Measurements from ENCODE around the gene SYNE1.

Gene SYNE1

DNA sequence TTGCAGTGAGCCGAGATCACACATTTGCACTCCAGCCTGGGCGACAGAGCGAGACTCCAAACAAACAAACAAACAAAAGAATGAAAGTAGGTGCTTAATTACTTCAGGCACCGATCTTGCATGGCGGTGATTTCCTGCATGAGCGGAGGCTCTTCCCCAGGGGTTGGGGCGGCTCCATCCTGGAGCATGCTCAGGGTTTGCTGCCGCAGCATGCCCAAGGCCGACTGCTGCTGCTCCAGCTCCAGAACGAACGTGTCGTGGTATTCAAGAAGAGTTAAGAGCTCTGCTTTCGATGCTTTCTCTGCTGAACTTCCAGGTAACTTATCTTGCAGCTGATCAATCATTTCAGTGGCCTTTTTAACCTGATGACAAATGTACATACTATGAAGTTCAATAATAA is 313.8 kb downstream of the SYNE1 start:
- no peaks in the 10 kb centered on the region for H3K27me3 ChIP-seq (ENCODE audit: control insufficient read depth in 1 of 2, insufficient read depth in 2 of 2, low read length in 2 of 2)
- H3K36me3 ChIP-seq (ENCODE audit: control insufficient read depth in 2 of 2, insufficient read depth in 2 of 2, low read length in 2 of 2), result peaks cover 45 to 51% of the 10 kb centered on the region in 2 donors
- no peak overlapping the region for H3K9ac ChIP-seq (ENCODE audit: low read length in 2 of 2)
- no peak overlapping the region for H3K27ac ChIP-seq (ENCODE audit: low read length)
- H3K4me3 ChIP-seq (ENCODE audit: low read length in 2 of 2), result no peak overlapping the region
- H3K9me3 ChIP-seq (ENCODE audit: control insufficient read depth in 2 of 2, low read length in 2 of 2), result no peaks in the 10 kb centered on the region
- H3K4me1 ChIP-seq (ENCODE audit: control insufficient read depth, insufficient read depth, low read length), result no peaks in the 10 kb centered on the region

GRCh38 chr6:152318278-152318677 is 318.9 kb downstream of the SYNE1 start:
- Histone ChIP-seq H3K9me3 (ENCODE audit: control insufficient read depth in 2 of 2, low read length in 2 of 2) (no peaks in the 10 kb centered on the region), H3K9ac (ENCODE audit: low read length in 2 of 2) (no peak overlapping the region), H3K4me1 (ENCODE audit: control insufficient read depth, insufficient read depth, low read length) (no peaks in the 10 kb centered on the region), H3K27me3 (ENCODE audit: control insufficient read depth in 1 of 2, insufficient read depth in 2 of 2, low read length in 2 of 2) (no peaks in the 10 kb centered on the region), H3K36me3 (ENCODE audit: control insufficient read depth in 2 of 2, insufficient read depth in 2 of 2, low read length in 2 of 2) (peaks cover 48 to 49% of the 10 kb centered on the region in 2 donors), H3K27ac (ENCODE audit: low read length) (no peak overlapping the region), H3K4me3 (ENCODE audit: low read length in 2 of 2) (no peak overlapping the region)

DNA sequence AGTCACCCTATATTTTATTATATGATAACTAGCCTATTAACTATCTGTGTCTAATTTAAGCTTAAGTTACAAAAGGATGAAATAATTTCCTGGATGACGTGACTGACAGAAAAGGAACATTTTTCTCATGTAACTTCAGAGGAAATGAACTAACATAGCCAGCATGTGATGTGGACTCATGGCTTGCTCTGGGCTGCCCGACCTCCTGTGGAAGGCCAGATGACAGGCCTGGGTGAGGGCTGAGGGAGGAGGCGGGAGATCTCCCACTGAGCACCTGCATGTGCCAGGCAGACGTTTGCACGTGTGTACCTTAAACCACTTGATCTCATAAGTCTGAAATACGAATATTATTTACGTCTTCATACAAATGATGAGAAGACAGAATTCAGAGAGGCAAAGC is 321.1 kb downstream of the SYNE1 start:
- H3K36me3 ChIP-seq (ENCODE audit: control insufficient read depth in 2 of 2, insufficient read depth in 2 of 2, low read length in 2 of 2), result peaks cover 37 to 45% of the 10 kb centered on the region in 2 donors
- no peak overlapping the region for H3K9ac ChIP-seq (ENCODE audit: low read length in 2 of 2)
- no peak overlapping the region for H3K4me3 ChIP-seq (ENCODE audit: low read length in 2 of 2)
- no peaks in the 10 kb centered on the region for H3K27me3 ChIP-seq (ENCODE audit: control insufficient read depth in 1 of 2, insufficient read depth in 2 of 2, low read length in 2 of 2)
- H3K4me1 ChIP-seq (ENCODE audit: control insufficient read depth, insufficient read depth, low read length), result no peaks in the 10 kb centered on the region
- H3K27ac ChIP-seq (ENCODE audit: low read length), result no peak overlapping the region
- no peaks in the 10 kb centered on the region for H3K9me3 ChIP-seq (ENCODE audit: control insufficient read depth in 2 of 2, low read length in 2 of 2)

GRCh38 chr6:152314483-152314832 is 322.7 kb downstream of the SYNE1 start:
- peaks cover 43 to 52% of the 10 kb centered on the region in 2 donors for H3K36me3 ChIP-seq (ENCODE audit: control insufficient read depth in 2 of 2, insufficient read depth in 2 of 2, low read length in 2 of 2)
- no peak overlapping the region for H3K27ac ChIP-seq (ENCODE audit: low read length)
- no peak overlapping the region for H3K9ac ChIP-seq (ENCODE audit: low read length in 2 of 2)

DNA sequence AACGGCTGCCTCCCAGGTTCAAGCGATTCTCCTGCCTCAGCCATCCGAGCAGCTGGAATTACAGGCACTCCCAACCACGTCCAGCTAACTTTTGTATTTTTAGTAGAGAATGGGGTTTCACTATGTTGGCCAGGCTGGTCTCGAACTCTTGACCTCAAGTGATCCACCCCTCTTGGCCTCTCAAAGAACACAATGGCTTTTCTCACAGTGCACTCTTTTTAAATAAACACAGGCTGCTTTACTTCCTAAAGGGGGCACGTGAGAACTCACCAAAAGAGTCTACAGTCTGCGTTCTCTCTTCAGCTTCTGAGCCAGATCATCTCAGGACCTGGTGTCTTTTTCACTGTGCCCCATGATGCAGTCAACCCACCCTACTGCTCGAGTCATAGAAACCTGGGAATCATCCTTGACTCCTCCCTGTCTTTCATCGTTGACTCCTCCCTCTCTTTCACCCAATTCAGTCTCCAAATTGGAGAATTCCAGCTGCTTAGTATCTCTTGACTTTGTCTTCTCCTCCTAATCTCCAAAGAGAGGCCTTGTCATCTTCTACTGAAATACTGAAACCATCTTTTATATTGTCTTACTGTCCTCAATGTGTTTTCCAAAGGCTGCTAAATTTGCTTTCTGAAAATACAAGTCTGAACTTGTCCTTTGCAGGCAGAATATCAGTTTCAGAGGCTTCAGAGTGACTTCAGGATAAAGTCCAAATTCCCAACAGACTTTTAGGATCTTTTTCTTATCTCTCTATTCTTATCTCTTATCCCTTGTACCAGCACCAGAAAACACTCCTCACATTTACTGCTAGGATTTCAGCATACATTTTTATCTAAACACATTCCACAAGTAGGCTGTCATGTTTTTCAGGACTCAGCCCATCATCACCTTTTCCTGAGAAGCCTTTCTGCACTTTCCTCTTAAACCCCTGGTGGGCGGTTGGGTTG is 323.4 kb downstream of the SYNE1 start:
- Histone ChIP-seq H3K36me3 (ENCODE audit: control insufficient read depth in 2 of 2, insufficient read depth in 2 of 2, low read length in 2 of 2) (peaks cover 44 to 53% of the 10 kb centered on the region in 2 donors), H3K4me3 (ENCODE audit: low read length in 2 of 2) (no peak overlapping the region), H3K9ac (ENCODE audit: low read length in 2 of 2) (no peak overlapping the region), H3K4me1 (ENCODE audit: control insufficient read depth, insufficient read depth, low read length) (no peaks in the 10 kb centered on the region), H3K9me3 (ENCODE audit: control insufficient read depth in 2 of 2, low read length in 2 of 2) (no peaks in the 10 kb centered on the region), H3K27me3 (ENCODE audit: control insufficient read depth in 1 of 2, insufficient read depth in 2 of 2, low read length in 2 of 2) (no peaks in the 10 kb centered on the region), H3K27ac (ENCODE audit: low read length) (no peak overlapping the region)

More at GRCh38 chr6:152314483-152314832, 322.7 kb downstream of the SYNE1 start:
- Histone ChIP-seq H3K27me3 (ENCODE audit: control insufficient read depth in 1 of 2, insufficient read depth in 2 of 2, low read length in 2 of 2) (no peaks in the 10 kb centered on the region), H3K4me3 (ENCODE audit: low read length in 2 of 2) (no peak overlapping the region), H3K9me3 (ENCODE audit: control insufficient read depth in 2 of 2, low read length in 2 of 2) (no peaks in the 10 kb centered on the region), H3K4me1 (ENCODE audit: control insufficient read depth, insufficient read depth, low read length) (no peaks in the 10 kb centered on the region)

GRCh38 chr6:152312434-152312833 is 324.7 kb downstream of the SYNE1 start:
- Histone ChIP-seq H3K36me3 (ENCODE audit: control insufficient read depth in 2 of 2, insufficient read depth in 2 of 2, low read length in 2 of 2) (peaks cover 47 to 55% of the 10 kb centered on the region in 2 donors), H3K4me1 (ENCODE audit: control insufficient read depth, insufficient read depth, low read length) (no peaks in the 10 kb centered on the region), H3K9ac (ENCODE audit: low read length in 2 of 2) (no peak overlapping the region), H3K27me3 (ENCODE audit: control insufficient read depth in 1 of 2, insufficient read depth in 2 of 2, low read length in 2 of 2) (no peaks in the 10 kb centered on the region), H3K27ac (ENCODE audit: low read length) (no peak overlapping the region), H3K9me3 (ENCODE audit: control insufficient read depth in 2 of 2, low read length in 2 of 2) (no peaks in the 10 kb centered on the region), H3K4me3 (ENCODE audit: low read length in 2 of 2) (no peak overlapping the region)

DNA sequence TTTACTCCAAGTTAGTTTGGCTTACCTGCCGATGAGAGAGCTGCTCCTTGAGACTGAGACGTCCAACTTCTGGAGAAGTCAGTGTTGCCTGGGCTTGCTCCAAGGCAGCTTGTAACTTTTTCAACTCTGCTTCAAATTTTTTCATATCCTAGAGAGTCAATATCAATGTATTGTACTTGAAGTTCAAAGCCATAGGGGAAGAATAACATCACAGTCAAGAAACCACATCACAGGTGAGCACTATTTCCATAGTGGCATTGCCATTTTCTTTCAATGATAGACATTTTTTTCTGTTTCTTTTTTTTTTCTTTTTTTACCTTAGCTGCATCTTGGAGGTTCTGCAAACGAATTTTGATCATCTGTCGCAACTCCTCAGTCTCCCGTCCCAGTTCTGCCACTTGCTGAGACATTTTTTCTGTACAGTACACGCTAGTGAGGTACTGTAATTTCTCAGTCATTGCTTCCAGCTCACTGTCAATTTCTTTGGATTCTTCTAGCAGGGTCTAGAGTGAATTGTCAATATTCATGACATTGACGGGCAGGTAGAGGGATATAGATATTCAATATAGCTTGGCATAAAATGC is 326.7 kb downstream of the SYNE1 start:
- Histone ChIP-seq H3K9ac (ENCODE audit: low read length in 2 of 2) (no peak overlapping the region), H3K9me3 (ENCODE audit: control insufficient read depth in 2 of 2, low read length in 2 of 2) (no peaks in the 10 kb centered on the region), H3K27ac (ENCODE audit: low read length) (no peak overlapping the region), H3K4me1 (ENCODE audit: control insufficient read depth, insufficient read depth, low read length) (no peaks in the 10 kb centered on the region), H3K27me3 (ENCODE audit: control insufficient read depth in 1 of 2, insufficient read depth in 2 of 2, low read length in 2 of 2) (no peaks in the 10 kb centered on the region), H3K36me3 (ENCODE audit: control insufficient read depth in 2 of 2, insufficient read depth in 2 of 2, low read length in 2 of 2) (peaks cover 41 to 46% of the 10 kb centered on the region in 2 donors), H3K4me3 (ENCODE audit: low read length in 2 of 2) (no peak overlapping the region)

- Histone ChIP-seq H3K27ac (ENCODE audit: low read length) (no peak overlapping the region), H3K9ac (ENCODE audit: low read length in 2 of 2) (no peak overlapping the region), H3K4me1 (ENCODE audit: control insufficient read depth, insufficient read depth, low read length) (no peaks in the 10 kb centered on the region), H3K36me3 (ENCODE audit: control insufficient read depth in 2 of 2, insufficient read depth in 2 of 2, low read length in 2 of 2) (peaks cover 41 to 49% of the 10 kb centered on the region in 2 donors), H3K9me3 (ENCODE audit: control insufficient read depth in 2 of 2, low read length in 2 of 2) (no peaks in the 10 kb centered on the region), H3K27me3 (ENCODE audit: control insufficient read depth in 1 of 2, insufficient read depth in 2 of 2, low read length in 2 of 2) (no peaks in the 10 kb centered on the region), H3K4me3 (ENCODE audit: low read length in 2 of 2) (no peak overlapping the region)
Measured at GRCh38 chr6:152309648-152310047, 327.5 kb downstream of the SYNE1 start.

DNA sequence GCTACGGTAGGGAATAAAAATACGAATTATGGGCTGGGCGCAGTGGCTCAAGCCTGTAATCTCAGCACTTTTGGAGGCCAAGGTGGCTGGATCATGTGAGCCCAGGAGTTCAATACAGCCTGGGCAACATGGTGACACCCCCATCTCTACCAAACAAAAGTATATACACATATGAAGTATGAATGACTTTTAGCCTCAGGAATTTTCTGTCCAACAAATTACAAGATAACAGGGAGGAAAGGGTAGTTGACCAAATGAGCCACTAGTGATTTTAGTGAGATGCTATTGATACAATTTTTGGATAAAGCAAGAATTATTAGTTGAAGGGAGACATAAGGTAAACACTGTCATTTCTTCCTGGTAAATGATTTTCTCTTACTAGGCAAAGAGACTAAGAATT is 328.2 kb downstream of the SYNE1 start:
- Histone ChIP-seq H3K9me3 (ENCODE audit: control insufficient read depth in 2 of 2, low read length in 2 of 2) (no peaks in the 10 kb centered on the region), H3K27ac (ENCODE audit: low read length) (no peak overlapping the region), H3K27me3 (ENCODE audit: control insufficient read depth in 1 of 2, insufficient read depth in 2 of 2, low read length in 2 of 2) (no peaks in the 10 kb centered on the region), H3K9ac (ENCODE audit: low read length in 2 of 2) (no peak overlapping the region), H3K4me3 (ENCODE audit: low read length in 2 of 2) (no peak overlapping the region), H3K4me1 (ENCODE audit: control insufficient read depth, insufficient read depth, low read length) (no peaks in the 10 kb centered on the region), H3K36me3 (ENCODE audit: control insufficient read depth in 2 of 2, insufficient read depth in 2 of 2, low read length in 2 of 2) (peaks cover 41 to 51% of the 10 kb centered on the region in 2 donors)

- no peaks in the 10 kb centered on the region for H3K27me3 ChIP-seq (ENCODE audit: control insufficient read depth in 1 of 2, insufficient read depth in 2 of 2, low read length in 2 of 2)
- H3K4me3 ChIP-seq (ENCODE audit: low read length in 2 of 2), result no peak overlapping the region
- peaks cover 47 to 49% of the 10 kb centered on the region in 2 donors for H3K36me3 ChIP-seq (ENCODE audit: control insufficient read depth in 2 of 2, insufficient read depth in 2 of 2, low read length in 2 of 2)
- H3K9me3 ChIP-seq (ENCODE audit: control insufficient read depth in 2 of 2, low read length in 2 of 2), result no peaks in the 10 kb centered on the region
- H3K27ac ChIP-seq (ENCODE audit: low read length), result no peak overlapping the region
- H3K9ac ChIP-seq (ENCODE audit: low read length in 2 of 2), result no peak overlapping the region
- no peaks in the 10 kb centered on the region for H3K4me1 ChIP-seq (ENCODE audit: control insufficient read depth, insufficient read depth, low read length)
Measured at GRCh38 chr6:152308306-152308705, 328.9 kb downstream of the SYNE1 start.

DNA sequence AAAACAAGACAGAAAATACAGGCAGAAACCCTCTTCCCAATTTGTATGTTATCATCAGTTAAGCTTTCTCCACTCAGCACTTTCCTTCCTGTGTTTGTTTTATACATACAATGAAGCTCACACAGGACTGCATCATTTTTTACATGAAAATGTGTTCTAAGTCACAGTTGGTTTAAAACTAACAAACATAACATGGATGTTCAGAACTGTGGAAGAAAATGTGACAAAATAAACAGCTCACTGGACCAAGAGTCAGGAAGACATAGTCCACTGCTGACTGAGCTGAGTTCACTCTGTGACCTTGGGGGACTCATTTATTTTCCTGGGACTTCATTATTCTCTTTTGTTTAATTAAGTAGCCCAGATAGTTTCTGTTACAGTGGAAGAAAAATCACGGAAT is 331.5 kb downstream of the SYNE1 start:
- Histone ChIP-seq H3K9me3 (ENCODE audit: control insufficient read depth in 2 of 2, low read length in 2 of 2) (no peaks in the 10 kb centered on the region), H3K4me1 (ENCODE audit: control insufficient read depth, insufficient read depth, low read length) (no peaks in the 10 kb centered on the region), H3K4me3 (ENCODE audit: low read length in 2 of 2) (no peak overlapping the region), H3K27me3 (ENCODE audit: control insufficient read depth in 1 of 2, insufficient read depth in 2 of 2, low read length in 2 of 2) (no peaks in the 10 kb centered on the region), H3K36me3 (ENCODE audit: control insufficient read depth in 2 of 2, insufficient read depth in 2 of 2, low read length in 2 of 2) (peaks cover 38 to 39% of the 10 kb centered on the region in 2 donors), H3K27ac (ENCODE audit: low read length) (no peak overlapping the region), H3K9ac (ENCODE audit: low read length in 2 of 2) (no peak overlapping the region)

All from stomach smooth muscle (tissue), 2 donors.